ENCODE data around the gene NPY4R. TPM values are rescaled to one million over a fixed set of nuclear protein-coding genes. Genes with fewer than 3 reads are reported as not detected.
"Not testable (repeated sequence)": the region's sequence is repeated elsewhere in the genome, so short reads cannot be mapped to it uniquely, and the experiment has no call there.

NPY4R gene
- total and polyA plus RNA-seq, 2 donors (not counting 3 experiments of a cell fraction or from before 2014, with no cell fraction given) = not detected

DNA sequence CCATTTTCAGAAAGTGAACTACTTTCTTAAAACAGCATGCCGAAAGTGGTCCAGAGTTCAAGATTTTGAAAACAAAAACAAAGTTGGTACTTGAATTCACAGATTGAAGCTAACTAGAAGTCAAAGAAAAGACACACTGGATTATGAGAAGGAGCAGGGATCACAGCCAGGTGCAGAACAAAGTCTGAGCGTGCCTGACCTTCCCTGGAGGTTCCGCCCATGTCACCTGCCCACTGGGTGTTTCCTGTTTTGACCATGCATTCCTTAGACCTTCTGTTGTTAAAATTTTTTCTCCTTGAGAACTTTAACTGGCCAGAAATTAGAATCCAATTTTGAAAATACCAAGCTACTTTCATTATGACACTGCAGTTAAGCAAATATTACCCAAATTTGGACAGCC, 34.2 kb upstream of the NPY4R start:
- H3K9me3 ChIP-seq (replicated peaks; ENCODE audit: control insufficient read depth, insufficient read depth, low read length); H3K36me3 ChIP-seq (ENCODE audit: control insufficient read depth in 2 of 2, extremely low read depth in 1 of 2, insufficient read depth in 2 of 2, low read length in 2 of 2); CTCF ChIA-PET; intact Hi-C loops (cut with micrococcal nuclease); H3K4me3 ChIP-seq (replicated peaks in 1 of 3; ENCODE audit: insufficient read depth in 1 of 3, low read depth in 1 of 3, low read length in 3 of 3); H3K27ac ChIP-seq (ENCODE audit: insufficient read depth, low read depth, low read length); H3K27me3 ChIP-seq (ENCODE audit: control insufficient read depth in 2 of 2, insufficient read depth in 2 of 2, low read length in 2 of 2); DNase-seq (ENCODE audit: low read depth, low spot score); H2AFZ ChIP-seq (ENCODE audit: low read depth, low read length); H3K79me2 ChIP-seq (ENCODE audit: control insufficient read depth, insufficient read depth, low read length); H3K9me1 ChIP-seq (replicated peaks; ENCODE audit: control insufficient read depth, extremely low read depth, insufficient read depth, low read length); H4K20me1 ChIP-seq (replicated peaks; ENCODE audit: control insufficient read depth, extremely low read depth, insufficient read depth, low read length); FAIRE-seq; dilution Hi-C loops (cut with MboI; ENCODE audit: extremely low pct_ligation_motif_present, low sequenced_read_pairs); H3K4me2 ChIP-seq (ENCODE audit: insufficient read depth, low read length); H3K4me1 ChIP-seq (ENCODE audit: control insufficient read depth, extremely low read depth, insufficient read depth, low read length); POLR2A ChIA-PET; H3K9ac ChIP-seq (replicated peaks; ENCODE audit: extremely low read depth, insufficient read depth, low read length); BruUV-seq (replicated peaks): not testable (repeated sequence)

DNA sequence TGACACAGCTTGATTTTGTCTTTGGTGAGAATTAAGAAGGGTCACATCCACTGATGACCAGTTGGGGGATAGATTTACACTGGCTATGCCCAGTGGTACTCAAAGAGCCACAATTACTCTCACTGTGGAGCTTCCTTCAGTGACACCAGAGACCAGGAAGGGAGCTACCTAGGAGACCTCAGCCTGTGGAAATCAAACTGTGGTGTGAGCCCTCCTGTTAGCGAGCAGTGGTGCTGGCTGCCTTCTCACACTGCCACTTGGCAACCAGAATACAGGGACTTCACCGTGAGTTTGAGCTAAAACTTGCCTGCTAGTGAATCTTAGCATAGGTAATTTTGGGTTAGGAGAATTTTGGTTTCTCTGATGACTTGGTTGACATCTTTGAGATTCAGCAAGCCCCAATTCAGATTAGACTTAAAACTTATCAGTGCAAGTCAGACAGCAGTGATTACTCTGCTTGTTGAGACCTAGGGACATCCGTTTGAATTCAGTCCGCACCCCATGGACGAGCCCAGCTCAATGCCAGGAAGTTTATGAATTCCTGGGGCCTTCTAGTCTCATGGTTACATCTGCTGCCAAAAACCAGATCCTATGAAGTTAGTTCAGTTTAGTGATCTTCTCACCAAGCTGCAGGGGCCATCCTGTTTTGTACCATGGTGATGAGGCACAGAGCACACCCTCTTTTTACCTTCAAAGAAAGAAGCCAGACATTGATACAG, 33.4 kb upstream of the NPY4R start:
- dilution Hi-C loops (cut with MboI; ENCODE audit: extremely low pct_ligation_motif_present, low sequenced_read_pairs); H3K79me2 ChIP-seq (ENCODE audit: control insufficient read depth, insufficient read depth, low read length); CTCF ChIA-PET; POLR2A ChIA-PET; DNase-seq (ENCODE audit: low read depth, low spot score); H3K9me1 ChIP-seq (replicated peaks; ENCODE audit: control insufficient read depth, extremely low read depth, insufficient read depth, low read length); H3K27ac ChIP-seq (ENCODE audit: insufficient read depth, low read depth, low read length); intact Hi-C loops (cut with micrococcal nuclease); H3K9ac ChIP-seq (replicated peaks; ENCODE audit: extremely low read depth, insufficient read depth, low read length); H3K4me1 ChIP-seq (ENCODE audit: control insufficient read depth, extremely low read depth, insufficient read depth, low read length); H4K20me1 ChIP-seq (replicated peaks; ENCODE audit: control insufficient read depth, extremely low read depth, insufficient read depth, low read length); BruUV-seq (replicated peaks); H3K9me3 ChIP-seq (replicated peaks; ENCODE audit: control insufficient read depth, insufficient read depth, low read length); H3K36me3 ChIP-seq (ENCODE audit: control insufficient read depth in 2 of 2, extremely low read depth in 1 of 2, insufficient read depth in 2 of 2, low read length in 2 of 2); H3K4me3 ChIP-seq (replicated peaks in 1 of 3; ENCODE audit: insufficient read depth in 1 of 3, low read depth in 1 of 3, low read length in 3 of 3); H2AFZ ChIP-seq (ENCODE audit: low read depth, low read length); H3K27me3 ChIP-seq (ENCODE audit: control insufficient read depth in 2 of 2, insufficient read depth in 2 of 2, low read length in 2 of 2); H3K4me2 ChIP-seq (ENCODE audit: insufficient read depth, low read length); FAIRE-seq: not testable (repeated sequence)

DNA sequence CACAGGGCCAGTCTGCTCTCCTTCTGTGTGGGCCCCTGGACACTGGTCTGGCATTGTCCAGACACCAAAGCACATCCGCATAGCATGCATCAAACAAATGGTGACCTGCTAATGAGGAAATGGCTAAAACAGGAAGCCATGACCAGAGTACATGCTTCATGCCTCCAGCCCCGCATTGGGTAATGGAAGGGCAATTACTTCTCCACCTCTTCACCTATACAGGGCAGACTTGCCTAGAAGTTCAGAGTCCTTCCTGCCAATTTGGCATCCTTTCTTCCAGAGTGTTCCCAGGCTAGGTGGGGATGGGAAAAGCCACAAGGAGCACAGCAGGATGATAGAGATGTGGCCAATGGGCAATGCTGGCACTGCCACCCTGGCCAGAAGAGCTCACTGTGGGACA, 32.1 kb upstream of the NPY4R start:
- H4K20me1 ChIP-seq (replicated peaks; ENCODE audit: control insufficient read depth, extremely low read depth, insufficient read depth, low read length); H3K27me3 ChIP-seq (ENCODE audit: control insufficient read depth in 2 of 2, insufficient read depth in 2 of 2, low read length in 2 of 2); H3K4me2 ChIP-seq (ENCODE audit: insufficient read depth, low read length); H2AFZ ChIP-seq (ENCODE audit: low read depth, low read length); H3K36me3 ChIP-seq (ENCODE audit: control insufficient read depth in 2 of 2, extremely low read depth in 1 of 2, insufficient read depth in 2 of 2, low read length in 2 of 2); dilution Hi-C loops (cut with MboI; ENCODE audit: extremely low pct_ligation_motif_present, low sequenced_read_pairs); H3K4me3 ChIP-seq (replicated peaks in 1 of 3; ENCODE audit: insufficient read depth in 1 of 3, low read depth in 1 of 3, low read length in 3 of 3); DNase-seq (ENCODE audit: low read depth, low spot score); intact Hi-C loops (cut with micrococcal nuclease); CTCF ChIA-PET; BruUV-seq (replicated peaks); H3K9me3 ChIP-seq (replicated peaks; ENCODE audit: control insufficient read depth, insufficient read depth, low read length); POLR2A ChIA-PET; H3K9ac ChIP-seq (replicated peaks; ENCODE audit: extremely low read depth, insufficient read depth, low read length); H3K27ac ChIP-seq (ENCODE audit: insufficient read depth, low read depth, low read length); H3K9me1 ChIP-seq (replicated peaks; ENCODE audit: control insufficient read depth, extremely low read depth, insufficient read depth, low read length); H3K4me1 ChIP-seq (ENCODE audit: control insufficient read depth, extremely low read depth, insufficient read depth, low read length); H3K79me2 ChIP-seq (ENCODE audit: control insufficient read depth, insufficient read depth, low read length); FAIRE-seq: not testable (repeated sequence)

DNA sequence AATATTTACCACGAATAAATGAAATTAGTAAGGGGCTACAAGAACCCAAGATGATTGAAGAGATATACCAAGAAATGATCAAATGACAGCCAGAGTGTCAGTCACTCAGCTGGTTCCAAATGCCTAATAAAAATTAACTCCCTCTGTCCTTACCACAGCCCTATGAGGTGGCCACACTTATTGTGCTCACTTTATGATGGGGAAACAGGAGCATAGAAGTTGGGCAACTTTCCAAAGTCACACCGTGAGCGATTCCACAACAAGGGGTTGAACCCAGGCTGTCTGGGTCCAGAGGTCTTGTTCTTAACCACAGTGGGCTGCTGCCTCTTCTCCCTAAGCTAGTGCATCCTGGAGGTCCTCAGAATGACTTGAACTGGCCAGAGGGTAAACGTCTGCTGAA, 31.6 kb upstream of the NPY4R start:
- intact Hi-C loops (cut with micrococcal nuclease); H4K20me1 ChIP-seq (replicated peaks; ENCODE audit: control insufficient read depth, extremely low read depth, insufficient read depth, low read length); CTCF ChIA-PET; H2AFZ ChIP-seq (ENCODE audit: low read depth, low read length); H3K79me2 ChIP-seq (ENCODE audit: control insufficient read depth, insufficient read depth, low read length); H3K27me3 ChIP-seq (ENCODE audit: control insufficient read depth in 2 of 2, insufficient read depth in 2 of 2, low read length in 2 of 2); FAIRE-seq; H3K9me1 ChIP-seq (replicated peaks; ENCODE audit: control insufficient read depth, extremely low read depth, insufficient read depth, low read length); H3K36me3 ChIP-seq (ENCODE audit: control insufficient read depth in 2 of 2, extremely low read depth in 1 of 2, insufficient read depth in 2 of 2, low read length in 2 of 2); H3K4me1 ChIP-seq (ENCODE audit: control insufficient read depth, extremely low read depth, insufficient read depth, low read length); H3K27ac ChIP-seq (ENCODE audit: insufficient read depth, low read depth, low read length); DNase-seq (ENCODE audit: low read depth, low spot score); H3K4me3 ChIP-seq (replicated peaks in 1 of 3; ENCODE audit: insufficient read depth in 1 of 3, low read depth in 1 of 3, low read length in 3 of 3); H3K4me2 ChIP-seq (ENCODE audit: insufficient read depth, low read length); dilution Hi-C loops (cut with MboI; ENCODE audit: extremely low pct_ligation_motif_present, low sequenced_read_pairs); BruUV-seq (replicated peaks); POLR2A ChIA-PET; H3K9me3 ChIP-seq (replicated peaks; ENCODE audit: control insufficient read depth, insufficient read depth, low read length); H3K9ac ChIP-seq (replicated peaks; ENCODE audit: extremely low read depth, insufficient read depth, low read length): not testable (repeated sequence)

Measured in endothelial cell of umbilical vein (primary cell).